DMS153 (cell line): Measurements from ENCODE around the gene NEURL1.
A peak's percentile ranks its signal among the peaks of the same experiment; 100 is the strongest.
"Not testable (repeated sequence)": the region's sequence is repeated elsewhere in the genome, so short reads cannot be mapped to it uniquely, and the experiment has no call there.

ENCODE experiments used
- DNase-seq: peaks from one replicate; lab custom pipeline; 2025; lab: John Stamatoyannopoulos, UW

The NEURL1 gene

GRCh38 chr10:103514244-103514643 lies 20.7 kb downstream of the NEURL1 start:
- no peak for DNase-seq

GRCh38 chr10:103517234-103518085 lies 24.0 kb downstream of the NEURL1 start:
- no peak for DNase-seq

- no peak for DNase-seq
Measured at GRCh38 chr10:103519798-103520197, 26.3 kb downstream of the NEURL1 start.

- not testable (repeated sequence) for DNase-seq
Measured at GRCh38 chr10:103522006-103522405, 28.5 kb downstream of the NEURL1 start.

GRCh38 chr10:103523683-103524082 lies 30.2 kb downstream of the NEURL1 start:
- DNase-seq: no peak

- no peak for DNase-seq
Measured at GRCh38 chr10:103525901-103526300, 32.4 kb downstream of the NEURL1 start.

- not testable (repeated sequence) for DNase-seq
Measured at GRCh38 chr10:103527476-103527875, 34.0 kb downstream of the NEURL1 start.

- DNase-seq: no peak
Measured at GRCh38 chr10:103528549-103528948, 35.0 kb downstream of the NEURL1 start.

- no peak for DNase-seq
Measured at GRCh38 chr10:103529539-103529938, 36.0 kb downstream of the NEURL1 start.

GRCh38 chr10:103533827-103534226 lies 40.3 kb downstream of the NEURL1 start:
- DNase-seq: no peak

GRCh38 chr10:103534621-103535498 lies 41.4 kb downstream of the NEURL1 start:
- DNase-seq: no peak

- no peak for DNase-seq
Measured at GRCh38 chr10:103535595-103535994, 42.1 kb downstream of the NEURL1 start.

- no peak for DNase-seq
Measured at GRCh38 chr10:103539751-103540150, 46.2 kb downstream of the NEURL1 start.

GRCh38 chr10:103540722-103541121 lies 47.2 kb downstream of the NEURL1 start:
- no peak for DNase-seq

GRCh38 chr10:103541616-103542015 lies 48.1 kb downstream of the NEURL1 start:
- DNase-seq: no peak

GRCh38 chr10:103542764-103543616 lies 49.5 kb downstream of the NEURL1 start:
- peak; percentile 74 for DNase-seq

- no peak for DNase-seq
Measured at GRCh38 chr10:103543617-103544525, 50.4 kb downstream of the NEURL1 start.

GRCh38 chr10:103544657-103545310 lies 51.3 kb downstream of the NEURL1 start:
- DNase-seq: no peak

GRCh38 chr10:103545366-103545765 lies 51.9 kb downstream of the NEURL1 start:
- DNase-seq: no peak

GRCh38 chr10:103545771-103546281 lies 52.3 kb downstream of the NEURL1 start:
- DNase-seq: no peak
